Panc1 (cell line): ENCODE measurements around the gene PHF20. TPM values are rescaled to one million over a fixed set of nuclear protein-coding genes. Genes with fewer than 3 reads are reported as not detected.

Experiments used
- ATAC-seq: fragments of 200-7000 bp; cut with Tn5 transposase; 2 replicates; pipeline ENCODE4 v1.9.1; 2020; ENCODE audit warnings: mild to moderate bottlenecking, moderate library complexity
- BruUV-seq: library from RNA; stranded (reverse); fragments of 400-500 nt; replicated peaks from 2 replicates; lab custom pipeline; 2021; lab: Mats Ljungman, UMichigan
- CTCF ChIA-PET: fragments of 300-600 bp; sonication (Branson Sonifier 250); formaldehyde crosslinking; loops from one replicate; lab custom pipeline; 2022; ENCODE audit warnings: antibody characterized with exemption; lab: Charles Lee
- POLR2A ChIA-PET: fragments of 300-600 bp; sonication (Branson Sonifier 250); formaldehyde crosslinking; loops from one replicate; lab custom pipeline; 2022; ENCODE audit warnings: antibody characterized with exemption; lab: Charles Lee
- DNase-seq: peaks from one replicate; pipeline ENCODE4 v3.0.0-alpha.2; 2010; ENCODE audit warnings: low read depth, low spot score
- H3K27ac ChIP-seq: 2 replicates; pipeline ENCODE4 v1.5.1; 2011; ENCODE audit warnings: mild to moderate bottlenecking, low read length, inconsistent platforms
- H3K27me3 ChIP-seq: fragments of 200-500 bp; sonication (Bioruptor generic); 2 replicates; pipeline ENCODE4 v1.6.0; 2014; ENCODE audit warnings: low read length, inconsistent platforms; ENCODE audit not compliant: control insufficient read depth, insufficient read depth
- H3K36me3 ChIP-seq: fragments of 200-500 bp; sonication (Bioruptor generic); 2 replicates; pipeline ENCODE4 v1.5.1; 2014; ENCODE audit warnings: inconsistent platforms, mild to moderate bottlenecking, low read length, moderate library complexity; ENCODE audit not compliant: control insufficient read depth, insufficient read depth
- H3K4me1 ChIP-seq: 2 replicates; pipeline ENCODE4 v1.5.1; 2011; ENCODE audit warnings: inconsistent platforms, mild to moderate bottlenecking, low read length, moderate library complexity; ENCODE audit not compliant: control insufficient read depth, insufficient read depth
- H3K4me3 ChIP-seq, 2 experiments: 2 replicates each; pipeline ENCODE4 v1.5.1; 2011 to 2012; ENCODE audit warnings: low read depth in 2 of 2, low read length in 2 of 2, mild to moderate bottlenecking in 2 of 2, inconsistent platforms in 1 of 2, moderate library complexity in 1 of 2
- H3K9me3 ChIP-seq: fragments of 200-500 bp; sonication (Bioruptor generic); 2 replicates; pipeline ENCODE4 v1.5.1; 2014; ENCODE audit warnings: low read depth, mild to moderate bottlenecking, inconsistent platforms, low read length, moderate library complexity; ENCODE audit not compliant: control insufficient read depth, insufficient read depth
- CTCF ChIP-seq: fragments of 450-650 bp; IDR thresholded peaks from 2 replicates; pipeline ENCODE4 v1.5.1; 2017; ENCODE audit warnings: mild to moderate bottlenecking
- POLR2AphosphoS5 ChIP-seq: IDR thresholded peaks from 2 replicates; pipeline ENCODE4 v1.6.1; 2012; ENCODE audit warnings: mild to moderate bottlenecking, low read depth, low read length, moderate library complexity
- REST ChIP-seq, 2 experiments: IDR thresholded peaks; 2 replicates each; pipeline ENCODE4 v1.6.1; 2011 to 2012; ENCODE audit warnings: low read depth in 2 of 2, control low read depth in 1 of 2, low read length in 1 of 2, mild to moderate bottlenecking in 1 of 2, moderate library complexity in 1 of 2; ENCODE audit not compliant: insufficient read depth in 1 of 2
- SIN3A ChIP-seq: IDR thresholded peaks from 2 replicates; pipeline ENCODE4 v1.6.1; 2012; ENCODE audit warnings: low read depth, mild to moderate bottlenecking, low read length, moderate library complexity, borderline replicate concordance; ENCODE audit not compliant: insufficient read depth
- TCF7L2 ChIP-seq: IDR thresholded peaks from 2 replicates; pipeline ENCODE4 v1.6.1; 2011; ENCODE audit warnings: mild to moderate bottlenecking, low read depth, low read length, inconsistent platforms
- in situ Hi-C: cut with HindIII; loops from 2 replicates; pipeline ENCODE4 v1.10.0; 2016; ENCODE audit warnings: low sequenced_read_pairs, low pct_unique_long_range_greater_than_20kb
- intact Hi-C: fragments of 100-400 bp; cut with micrococcal nuclease; formaldehyde crosslinking; loops from one replicate; pipeline ENCODE4 v1.10.0; 2022; ENCODE audit not compliant: unreplicated experiment
- total RNA-seq: library from RNA; stranded (reverse); gene quantifications from one replicate; pipeline ENCODE4 v1.2.1, GENCODE V29; 2021; ENCODE audit not compliant: unreplicated experiment

PHF20 gene
- total RNA-seq, 1 experiment from 2014 or later = 51.5 TPM

GRCh38 chr20:35902545-35902941 is 130.7 kb downstream of the PHF20 start:
- in situ Hi-C loops (no loop called here), intact Hi-C loops (no loop called here)
- Histone ChIP-seq H3K27me3 (no peaks in the 10 kb centered on the region), H3K9me3 (no peaks in the 10 kb centered on the region), H3K4me1 (peaks cover 6% of the 10 kb centered on the region; the same call in 1 of the 2 replicates), H3K4me3 (no peak overlapping the region), H3K27ac (no peak overlapping the region), H3K36me3 (no peaks in the 10 kb centered on the region)
- POLR2A ChIA-PET = no interaction called here
- CTCF ChIA-PET = no interaction called here
- BruUV-seq = no TSS peak
- ATAC-seq (no peak), DNase-seq (no peak)
- TF ChIP-seq CTCF (no peak), POLR2AphosphoS5 (no peak), SIN3A (no peak), TCF7L2 (no peak), REST (IDR thresholded peaks at IDR 0.05; ENCODE audit: insufficient read depth in 1 of 2, low read depth in 2 of 2, low read length in 1 of 2) (no peak)

- Histone ChIP-seq H3K4me1 (peaks cover 6% of the 10 kb centered on the region; the same call in 1 of the 2 replicates), H3K36me3 (no peaks in the 10 kb centered on the region), H3K27me3 (no peaks in the 10 kb centered on the region), H3K4me3 (no peak overlapping the region), H3K27ac (no peak overlapping the region), H3K9me3 (no peaks in the 10 kb centered on the region)
- ChIA-PET POLR2A (no interaction called here), CTCF (no interaction called here)
- BruUV-seq = no TSS peak
- TF ChIP-seq TCF7L2 (no peak), SIN3A (no peak), POLR2AphosphoS5 (no peak), CTCF (no peak), REST (IDR thresholded peaks at IDR 0.05; ENCODE audit: insufficient read depth in 1 of 2, low read depth in 2 of 2, low read length in 1 of 2) (no peak)
- in situ Hi-C loops = no loop called here
- ATAC-seq (no peak), DNase-seq (no peak)
- intact Hi-C loops = no loop called here
Observed at GRCh38 chr20:35903843-35904242, 132.0 kb downstream of the PHF20 start.
